A549 treated with DMSO at 1 μM for 4 hours (cell line): Measurements from ENCODE around the gene TMEM213. TPM values are rescaled to one million over a fixed set of nuclear protein-coding genes. Genes with fewer than 3 reads are reported as not detected.

Experiments used
- total RNA-seq: library from RNA; stranded (reverse); fragments of 200-300 nt; extraction: Qiagen RNA extraction; gene quantifications from 5 replicates; pipeline ENCODE4 v1.2.3, GENCODE V29; 2022; ENCODE audit warnings: low read depth

Gene TMEM213, protein sequence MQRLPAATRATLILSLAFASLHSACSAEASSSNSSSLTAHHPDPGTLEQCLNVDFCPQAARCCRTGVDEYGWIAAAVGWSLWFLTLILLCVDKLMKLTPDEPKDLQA
- not detected in 5 replicates for total RNA-seq

DNA sequence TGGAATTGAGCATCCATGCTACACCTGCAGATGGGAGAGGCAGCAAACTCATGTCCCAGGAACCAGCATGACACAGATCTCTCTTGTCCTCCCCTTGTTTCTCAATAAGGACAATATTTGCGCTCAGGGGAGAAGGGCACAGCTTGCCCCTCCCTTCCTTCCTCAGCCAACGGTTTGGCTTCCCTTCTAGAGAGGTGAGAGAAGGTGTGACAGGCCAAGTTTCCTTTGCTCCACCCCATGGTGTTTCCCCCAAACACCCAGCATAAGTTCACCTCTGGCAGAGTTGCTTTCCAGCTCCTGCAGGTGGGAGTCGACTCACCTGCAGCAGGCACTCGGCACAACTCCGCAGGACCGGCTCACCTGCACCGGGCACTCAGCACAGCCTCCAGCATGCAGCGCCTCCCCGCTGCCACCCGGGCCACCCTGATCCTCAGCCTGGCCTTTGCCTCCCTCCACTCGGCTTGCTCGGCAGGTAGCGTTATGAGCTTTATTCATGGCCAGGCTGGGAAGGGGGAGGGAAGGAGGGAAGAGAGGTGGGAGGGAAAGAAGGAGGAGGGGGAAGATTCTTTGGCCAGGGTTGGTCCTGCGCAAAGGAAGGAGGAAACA, at the start of gene TMEM213, which contains the start of gene ATP6V0A4:
TMEM213 (plus strand) TSS at position 280 of the 606 bp plus-strand sequence; CDS start at position 391, 111 bp downstream.
ATP6V0A4 (minus strand) TSS at position 482 of the 606 bp plus-strand sequence. CDS start 26,949 bp downstream, outside the sequence.

Other genes with a start within 250 kb of the TMEM213 start
- gene SVOPL, start 96.6 kb upstream of the TMEM213 start, total RNA-seq = not detected in 5 replicates
- gene ATP6V0A4, start 202 bp downstream of the TMEM213 start, total RNA-seq = 0.13 to 0.29 TPM (median 0.22 TPM) in 5 replicates
- gene KIAA1549, start 183.4 kb downstream of the TMEM213 start, total RNA-seq = 6.8 to 9.2 TPM (median 8.1 TPM) in 5 replicates
- 5.6 to 10.7 TPM (median 8.9 TPM) in 5 replicates for gene ZC3HAV1L, start 238.0 kb downstream of the TMEM213 start, total RNA-seq